ENCODE measurements around the gene GPANK1. TPM values are rescaled to one million over a fixed set of nuclear protein-coding genes. Genes with fewer than 3 reads are reported as not detected.

Gene GPANK1
- total and polyA plus RNA-seq, 7 donors = 13.6 to 49.7 (median 22.6) TPM

GRCh38 chr6:31660381-31661261, 4.2 kb downstream of the GPANK1 start, which contains the start of gene C6orf47:
TSS of gene C6orf47 (minus strand) at chr6:31660778. CDS start at chr6:31659947, 831 bp downstream.
- 0 to 1% (median 0%) methylated on average over 50 to 52 of the region's 52 CpGs for WGBS, 3 donors
- no peak for TF ChIP-seq CTCF (IDR thresholded peaks at IDR 0.05)
- Histone ChIP-seq H3K27ac (peak within 1 kb of the TSS; percentile 94), H3K9me3 (no peaks in the 10 kb centered on the region), H3K4me3 (peak within 1 kb of the TSS; percentile 79), H3K36me3 (ENCODE audit: insufficient read depth in 1 of 2, low read depth in 1 of 2) (peaks cover 3 to 43% of the 10 kb centered on the region in 2 donors), H3K27me3 (ENCODE audit: insufficient read depth in 3 of 3, low read length in 2 of 3) (no peaks in the 10 kb centered on the region), H3K4me1 (peaks cover 51% of the 10 kb centered on the region)
- ATAC-seq = peak; percentile 78 to 81 (median 79)
- intact Hi-C loops (cut with DNase I) = loop anchor here in 1 of 2 donors (5.0 kb wide), 1 partner anchor 113 kb away; the partner anchor contains the start of genes ATP6V1G2 and NFKBIL1
- DNase-seq = peak; percentile 91

GRCh38 chr6:31659649-31660380, 5.0 kb downstream of the GPANK1 start:
- Histone ChIP-seq H3K36me3 (ENCODE audit: insufficient read depth in 1 of 2, low read depth in 1 of 2) (peaks cover 3 to 48% of the 10 kb centered on the region in 2 donors), H3K4me3 (peak overlapping the region; percentile 79), H3K27ac (peak overlapping the region; percentile 94), H3K27me3 (ENCODE audit: insufficient read depth in 3 of 3, low read length in 2 of 3) (no peaks in the 10 kb centered on the region), H3K4me1 (peaks cover 51% of the 10 kb centered on the region), H3K9me3 (no peaks in the 10 kb centered on the region)
- TF ChIP-seq CTCF (IDR thresholded peaks at IDR 0.05) = no peak
- DNase-seq (no peak), ATAC-seq (peak in 3 of 4 donors; percentile 3 to 16 (median 16))
- intact Hi-C loops (cut with DNase I) = loop anchor here in 1 of 2 donors (5.0 kb wide), 1 partner anchor 113 kb away; the partner anchor contains the start of genes ATP6V1G2 and NFKBIL1
- 15 to 22% (median 18%) methylated on average over 13 of the region's 13 CpGs for WGBS, 3 donors

- ATAC-seq (no peak), DNase-seq (no peak)
- WGBS, 3 donors = 72 to 84% (median 79%) methylated on average over 12 to 13 of the region's 13 CpGs
- Histone ChIP-seq H3K4me3 (peak overlapping the region; percentile 79), H3K27me3 (ENCODE audit: insufficient read depth in 3 of 3, low read length in 2 of 3) (no peaks in the 10 kb centered on the region), H3K4me1 (peaks cover 47% of the 10 kb centered on the region), H3K36me3 (ENCODE audit: insufficient read depth in 1 of 2, low read depth in 1 of 2) (peaks cover 3 to 48% of the 10 kb centered on the region in 2 donors), H3K9me3 (no peaks in the 10 kb centered on the region), H3K27ac (peak overlapping the region; percentile 94)
- no peak for TF ChIP-seq CTCF (IDR thresholded peaks at IDR 0.05)
- intact Hi-C loops (cut with DNase I) = no loop called here
Measured at GRCh38 chr6:31658983-31659648, 5.7 kb downstream of the GPANK1 start.

- Histone ChIP-seq H3K27me3 (ENCODE audit: insufficient read depth in 3 of 3, low read length in 2 of 3) (no peaks in the 10 kb centered on the region), H3K4me1 (peaks cover 43% of the 10 kb centered on the region), H3K9me3 (no peaks in the 10 kb centered on the region), H3K27ac (peak overlapping the region; percentile 23), H3K36me3 (ENCODE audit: insufficient read depth in 1 of 2, low read depth in 1 of 2) (peaks cover 3 to 39% of the 10 kb centered on the region in 2 donors), H3K4me3 (peak overlapping the region; percentile 79)
- WGBS, 3 donors = 59 to 84% (median 69%) methylated on average over 4 of the region's 4 CpGs
- DNase-seq (no peak), ATAC-seq (no peak)
- intact Hi-C loops (cut with DNase I) = no loop called here
- TF ChIP-seq CTCF (IDR thresholded peaks at IDR 0.05) = no peak
Measured at GRCh38 chr6:31658158-31658688, 6.6 kb downstream of the GPANK1 start.
